CD14-positive monocyte (primary cell): ENCODE measurements around the gene MACROD2. TPM values are rescaled to one million over a fixed set of nuclear protein-coding genes. Genes with fewer than 3 reads are reported as not detected.

Experiments
- DNase-seq, 3 donors: peaks; one replicate each; pipeline ENCODE4 v3.0.0-alpha.2; 2011 to 2022
- H2AFZ ChIP-seq: 2 replicates; pipeline ENCODE4 v1.6.0; 2012; ENCODE audit warnings: mild to moderate bottlenecking, low read depth, low read length, inconsistent platforms; ENCODE audit not compliant: insufficient read depth, poor library complexity, severe bottlenecking
- H3K27ac ChIP-seq, 2 donors: 1 replicate in 1 of 2; 2 replicates in 1 of 2; pipeline ENCODE4 v1.5.1; 2012 to 2013; ENCODE audit warnings: low read length in 2 of 2, control low read depth in 1 of 2, inconsistent platforms in 1 of 2, low read depth in 1 of 2, mild to moderate bottlenecking in 1 of 2
- H3K27me3 ChIP-seq, 2 donors: one replicate each; pipeline versions ENCODE4 v1.6.0 to v1.6.1; 2011 to 2013; ENCODE audit warnings: low read length in 2 of 2; ENCODE audit not compliant: control insufficient read depth in 2 of 2, insufficient read depth in 2 of 2
- H3K36me3 ChIP-seq, 2 donors: replicated peaks in 1 of 2; 1 replicate in 1 of 2; 2 replicates in 1 of 2; pipeline versions ENCODE4 v1.5.1 to v1.6.1; 2012 to 2013; ENCODE audit warnings: low read length in 2 of 2, control low read depth in 1 of 2, inconsistent platforms in 1 of 2, mild to moderate bottlenecking in 1 of 2; ENCODE audit not compliant: insufficient read depth in 2 of 2, control insufficient read depth in 1 of 2
- H3K4me1 ChIP-seq, 2 donors: 1 replicate in 1 of 2; 2 replicates in 1 of 2; pipeline versions ENCODE4 v1.5.1 to v1.6.1; 2012 to 2013; ENCODE audit warnings: low read length in 2 of 2, control low read depth in 1 of 2, inconsistent platforms in 1 of 2, mild to moderate bottlenecking in 1 of 2, moderate library complexity in 1 of 2; ENCODE audit not compliant: insufficient read depth in 2 of 2, control insufficient read depth in 1 of 2
- H3K4me2 ChIP-seq: replicated peaks from 2 replicates; pipeline ENCODE3; 2012; ENCODE audit warnings: low read length, moderate library complexity, mild to moderate bottlenecking; ENCODE audit not compliant: poor library complexity, severe bottlenecking; ENCODE audit errors: extremely low read depth
- H3K4me3 ChIP-seq, 3 experiments: fragments of 200-600 bp in 1 of 3; sonication (generic) in 1 of 3; replicated peaks in 1 of 3; 1 replicate in 2 of 3; 2 replicates in 1 of 3; pipeline ENCODE4 v1.5.1; 2011 to 2013; ENCODE audit warnings: low read length in 3 of 3, mild to moderate bottlenecking in 3 of 3, control low read depth in 2 of 3, low read depth in 2 of 3, inconsistent platforms in 1 of 3, moderate library complexity in 1 of 3
- H3K79me2 ChIP-seq: 2 replicates; pipeline ENCODE4 v1.6.0; 2012; ENCODE audit warnings: mild to moderate bottlenecking, control low read depth, inconsistent platforms, low read length, moderate library complexity; ENCODE audit not compliant: insufficient read depth
- H3K9ac ChIP-seq: 2 replicates; pipeline ENCODE4 v1.6.0; 2017; ENCODE audit warnings: low read length, mild to moderate bottlenecking; ENCODE audit not compliant: insufficient read depth, poor library complexity, severe bottlenecking
- H3K9me3 ChIP-seq, 2 donors: replicated peaks in 1 of 2; 1 replicate in 1 of 2; 2 replicates in 1 of 2; pipeline versions ENCODE4 v1.5.1 to v1.6.1; 2012 to 2013; ENCODE audit warnings: low read length in 2 of 2, control low read depth in 1 of 2; ENCODE audit not compliant: control insufficient read depth in 1 of 2, insufficient read depth in 1 of 2
- H4K20me1 ChIP-seq: 2 replicates; pipeline ENCODE4 v1.6.0; 2012; ENCODE audit warnings: mild to moderate bottlenecking, low read length, control low read depth, moderate library complexity; ENCODE audit not compliant: insufficient read depth
- H3K27ac Mint-ChIP-seq, 7 donors: one replicate each; pipeline ENCODE4 v1.8.0; 2020; ENCODE audit warnings: mild to moderate bottlenecking in 7 of 7, mixed read lengths in 7 of 7, moderate library complexity in 6 of 7, inconsistent platforms in 2 of 7
- H3K27me3 Mint-ChIP-seq, 3 donors: one replicate each; pipeline ENCODE4 v1.8.0; 2021 to 2022; ENCODE audit warnings: low read depth in 3 of 3, mild to moderate bottlenecking in 3 of 3, mixed read lengths in 3 of 3, moderate library complexity in 3 of 3, inconsistent platforms in 1 of 3
- H3K36me3 Mint-ChIP-seq, 2 donors: one replicate each; pipeline ENCODE4 v1.8.0; 2020; ENCODE audit warnings: mixed read lengths in 2 of 2, inconsistent platforms in 1 of 2, mild to moderate bottlenecking in 1 of 2
- H3K4me1 Mint-ChIP-seq: one replicate; pipeline ENCODE4 v1.8.0; 2020; ENCODE audit warnings: mild to moderate bottlenecking, mixed read lengths
- H3K4me3 Mint-ChIP-seq, 2 donors: one replicate each; pipeline ENCODE4 v1.8.0; 2020; ENCODE audit warnings: mild to moderate bottlenecking in 2 of 2, mixed read lengths in 2 of 2, moderate library complexity in 1 of 2
- H3K9me3 Mint-ChIP-seq, 7 donors: one replicate each; pipeline ENCODE4 v1.8.0; 2020 to 2022; ENCODE audit warnings: mixed read lengths in 7 of 7, mild to moderate bottlenecking in 6 of 7, moderate library complexity in 6 of 7, inconsistent platforms in 2 of 7
- CTCF ChIP-seq: fragments of 200-600 bp; IDR thresholded peaks from one replicate; pipeline ENCODE4 v1.8.0; 2022; ENCODE audit warnings: antibody characterized with exemption, mild to moderate bottlenecking
- WGBS: methylation state at CpG from one replicate; pipeline ENCODE4 v1.1.5; 2013; ENCODE audit warnings: missing lambda C conversion rate; ENCODE audit not compliant: insufficient coverage; 5-methylcytosine and 5-hydroxymethylcytosine counted together
- intact Hi-C, 2 donors: fragments of 100-400 bp; cut with micrococcal nuclease; formaldehyde crosslinking; loops; one replicate each; pipeline versions ENCODE4 v1.15.0 to v1.15.1; 2023
- polyA plus RNA-seq, 3 donors: library from polyadenylated mRNA; depleted of rRNA in 1 of 3; unstranded in 2 of 3; stranded (reverse) in 1 of 3; fragments of 300-500 nt in 2 of 3; fragments of >200 nt in 1 of 3; fragmentation: Illumina TruSeq in 2 of 3; gene quantifications; 1 replicate in 2 of 3; 2 replicates in 1 of 3; pipeline ENCODE4 v1.2.3, GENCODE V29; 2012 to 2021

MACROD2 gene
- polyA plus RNA-seq, 3 donors: 0.23 TPM; not detected in 2

- H3K4me1 ChIP-seq: no peaks in the 10 kb centered on the region
- DNase-seq: no peak
- peaks cover 3 to 8% of the 10 kb centered on the region in 2 donors for H3K9me3 ChIP-seq
- no peaks in the 10 kb centered on the region for H3K79me2 ChIP-seq
- Mint-ChIP-seq H3K36me3 (no peaks in the 10 kb centered on the region), H3K27me3 (peaks cover 0 to 3% (median 0%) of the 10 kb centered on the region in 3 donors), H3K4me3 (no peak overlapping the region), H3K4me1 (no peaks in the 10 kb centered on the region), H3K27ac (no peak overlapping the region), H3K9me3 (peaks cover 0 to 11% (median 5%) of the 10 kb centered on the region in 7 donors)
- no peaks in the 10 kb centered on the region for H3K36me3 ChIP-seq
- H4K20me1 ChIP-seq: no peaks in the 10 kb centered on the region
- intact Hi-C loops: no loop called here
- no peak overlapping the region for H2AFZ ChIP-seq
- no peak overlapping the region for H3K4me3 ChIP-seq
- H3K27ac ChIP-seq: no peak overlapping the region
- no peak overlapping the region for H3K4me2 ChIP-seq
- H3K27me3 ChIP-seq: no peaks in the 10 kb centered on the region
- TF ChIP-seq CTCF: no peak
- 73% methylated on average over 1 of the region's 1 CpG for WGBS
- H3K9ac ChIP-seq: no peak overlapping the region
Observed at GRCh38 chr20:14355791-14356190, 360.5 kb downstream of the MACROD2 start.

DNA sequence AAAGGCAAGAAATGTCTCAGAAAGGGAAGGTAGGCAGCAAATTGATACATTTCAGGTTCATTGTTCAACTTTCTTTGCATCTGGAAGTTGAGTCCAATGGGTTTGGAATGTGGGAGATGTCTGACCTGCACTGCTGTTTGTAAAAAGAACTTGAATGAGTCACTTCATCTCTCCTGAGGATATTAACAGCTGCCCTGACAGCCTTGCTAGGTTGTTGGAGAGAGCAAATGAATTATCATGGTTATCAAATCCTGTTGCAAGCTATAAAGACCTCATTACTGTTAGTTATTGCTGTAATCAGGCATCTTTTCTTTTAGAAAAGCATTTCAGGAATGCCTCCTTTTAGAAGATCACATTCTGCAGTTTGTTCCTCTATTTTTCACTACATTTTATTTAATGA is 365.1 kb downstream of the MACROD2 start:
- intact Hi-C loops: no loop called here
- H3K9me3 Mint-ChIP-seq: peaks cover 4 to 25% (median 5%) of the 10 kb centered on the region in 7 donors
- TF ChIP-seq CTCF: no peak

More for the DNA sequence above, 365.1 kb downstream of the MACROD2 start:
- Histone ChIP-seq H3K4me3 (no peak overlapping the region), H3K4me2 (no peak overlapping the region), H3K9me3 (peaks cover 4 to 8% of the 10 kb centered on the region in 2 donors), H4K20me1 (no peaks in the 10 kb centered on the region), H3K4me1 (no peaks in the 10 kb centered on the region), H3K27me3 (no peaks in the 10 kb centered on the region), H2AFZ (no peak overlapping the region), H3K36me3 (no peaks in the 10 kb centered on the region), H3K27ac (no peak overlapping the region), H3K79me2 (no peaks in the 10 kb centered on the region), H3K9ac (no peak overlapping the region)
- Mint-ChIP-seq H3K4me1 (no peaks in the 10 kb centered on the region), H3K27ac (no peak overlapping the region), H3K27me3 (peaks cover 0 to 3% (median 0%) of the 10 kb centered on the region in 3 donors), H3K4me3 (no peak overlapping the region), H3K36me3 (no peaks in the 10 kb centered on the region)
- no peak for DNase-seq
